Measurements from ENCODE around the gene SEMA4C. TPM values are rescaled to one million over a fixed set of nuclear protein-coding genes. Genes with fewer than 3 reads are reported as not detected.

SEMA4C gene
- total RNA-seq, 1 donor from 2014 or later: 39.1 TPM

GRCh38 chr2:96873651-96874096 is 3.8 kb upstream of the SEMA4C start:
- peaks cover 61% of the 10 kb centered on the region for H3K4me1 Mint-ChIP-seq
- Histone ChIP-seq H3K9me3 (ENCODE audit: low read depth) (no peaks in the 10 kb centered on the region), H3K27me3 (no peaks in the 10 kb centered on the region), H4K20me1 (ENCODE audit: low read depth) (no peaks in the 10 kb centered on the region), H3K9ac (no peak overlapping the region), H3K36me3 (no peaks in the 10 kb centered on the region), H3K4me2 (no peak overlapping the region), H2AFZ (replicated peaks) (no peak overlapping the region), H3K4me1 (peaks cover 46% of the 10 kb centered on the region), H3K4me3 (no peak overlapping the region), H3F3A (ENCODE audit: low read depth) (peaks cover 48% of the 10 kb centered on the region), H3K79me2 (ENCODE audit: low read depth) (peaks cover 28% of the 10 kb centered on the region), H3K27ac (no peak overlapping the region)
- no peak overlapping the region for H3K27ac Mint-ChIP-seq
- peaks cover 10% of the 10 kb centered on the region for H3K27me3 Mint-ChIP-seq (ENCODE audit: insufficient read depth, low read depth)
- DNase-seq (ENCODE audit: low spot score): no peak
- no peak overlapping the region for H3K4me3 Mint-ChIP-seq
- TF ChIP-seq CTCF (IDR thresholded peaks at IDR 0.05) (no peak), EZH2 (IDR thresholded peaks at IDR 0.05) (no peak), EZH2phosphoT487 (IDR thresholded peaks at IDR 0.05) (no peak)
- H3K36me3 Mint-ChIP-seq: no peaks in the 10 kb centered on the region
- H3K9me3 Mint-ChIP-seq: no peaks in the 10 kb centered on the region

DNA sequence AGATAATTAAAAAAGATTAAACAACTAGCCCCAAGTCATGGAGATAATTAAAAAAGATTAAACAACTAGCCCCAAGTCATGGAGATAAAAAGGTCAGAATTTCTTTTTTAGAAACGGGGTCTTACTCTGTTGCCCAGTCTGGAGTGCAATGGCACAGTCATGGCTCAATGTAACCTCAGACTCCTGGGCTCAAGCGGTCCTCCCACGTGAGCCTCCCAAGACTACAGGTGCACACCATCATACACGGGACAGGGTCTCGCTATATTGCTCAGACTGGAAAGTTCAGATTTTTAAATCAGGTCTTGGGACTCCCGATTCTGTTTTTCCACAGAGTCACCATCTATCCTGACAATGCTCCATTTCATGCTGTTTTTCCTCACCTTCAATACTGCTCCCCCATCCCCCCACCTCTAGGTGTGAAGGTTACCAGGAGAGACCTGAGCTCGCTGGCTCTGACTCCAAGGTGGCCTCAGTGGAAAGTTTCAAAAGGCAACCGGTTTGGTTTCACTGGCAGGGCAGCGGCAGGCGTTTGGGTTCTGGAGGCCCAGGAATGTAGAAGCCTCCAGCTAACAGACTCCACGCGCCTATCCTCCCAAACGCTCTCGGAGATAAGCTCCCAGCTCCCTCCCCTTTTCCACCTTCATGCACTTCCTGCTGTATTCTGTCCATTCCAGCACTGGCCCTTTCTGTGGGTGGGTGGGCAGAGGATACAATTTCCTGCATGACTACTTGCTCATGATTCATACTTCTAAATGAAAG is 2.9 kb upstream of the SEMA4C start:
- Histone ChIP-seq H3K4me2 (no peak overlapping the region), H3K36me3 (no peaks in the 10 kb centered on the region), H3K9ac (no peak overlapping the region), H3K4me1 (peaks cover 40% of the 10 kb centered on the region), H3K9me3 (ENCODE audit: low read depth) (no peaks in the 10 kb centered on the region), H2AFZ (replicated peaks) (no peak overlapping the region), H3K27me3 (no peaks in the 10 kb centered on the region), H4K20me1 (ENCODE audit: low read depth) (peaks cover 5% of the 10 kb centered on the region), H3K79me2 (ENCODE audit: low read depth) (peaks cover 37% of the 10 kb centered on the region), H3K27ac (no peak overlapping the region), H3K4me3 (no peak overlapping the region), H3F3A (ENCODE audit: low read depth) (peaks cover 48% of the 10 kb centered on the region)
- H3K27me3 Mint-ChIP-seq (ENCODE audit: insufficient read depth, low read depth): peaks cover 8% of the 10 kb centered on the region
- peak overlapping the region; percentile 55 for H3K4me3 Mint-ChIP-seq
- H3K36me3 Mint-ChIP-seq: no peaks in the 10 kb centered on the region
- no peak for TF ChIP-seq EZH2phosphoT487 (IDR thresholded peaks at IDR 0.05)
- TF ChIP-seq CTCF (IDR thresholded peaks at IDR 0.05): no peak
- TF ChIP-seq EZH2 (IDR thresholded peaks at IDR 0.05): no peak
- DNase-seq (ENCODE audit: low spot score): peak; percentile 54
- H3K27ac Mint-ChIP-seq: no peak overlapping the region
- no peaks in the 10 kb centered on the region for H3K9me3 Mint-ChIP-seq
- H3K4me1 Mint-ChIP-seq: peaks cover 55% of the 10 kb centered on the region

DNA sequence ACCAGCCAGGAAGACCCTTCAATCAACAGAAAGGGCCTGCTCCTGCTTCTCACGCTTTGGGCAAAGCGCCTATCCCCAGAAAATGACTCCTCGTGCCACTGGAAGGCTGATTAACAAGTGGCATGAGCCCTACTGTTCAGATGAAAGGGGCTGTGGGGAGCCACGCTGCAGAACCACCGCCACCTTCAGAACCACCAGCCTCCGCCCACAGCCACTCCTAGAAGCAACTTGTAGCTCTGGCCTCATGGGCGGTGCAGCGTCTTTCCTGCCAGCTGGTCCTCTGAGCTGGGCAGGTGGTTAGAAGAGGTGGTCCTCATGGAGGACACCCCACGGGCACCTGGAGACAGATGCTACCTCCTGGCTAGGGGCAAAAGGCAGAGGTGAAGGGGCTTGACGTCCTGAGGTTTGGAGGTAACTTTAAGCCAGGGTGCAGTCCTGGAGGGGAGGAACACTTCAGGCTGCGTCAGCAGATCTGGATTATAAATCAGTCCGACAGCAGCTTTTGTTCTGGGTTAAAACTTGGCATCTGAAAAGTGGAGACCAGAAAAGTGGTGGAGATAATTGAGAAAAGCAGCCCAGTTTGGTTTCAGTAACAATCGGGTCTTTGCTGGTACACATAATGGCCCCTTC is 861 bp upstream of the SEMA4C start:
- no peak for DNase-seq (ENCODE audit: low spot score)
- Mint-ChIP-seq H3K27me3 (ENCODE audit: insufficient read depth, low read depth) (peaks cover 13% of the 10 kb centered on the region), H3K9me3 (no peaks in the 10 kb centered on the region), H3K4me3 (peak overlapping the region; percentile 87), H3K36me3 (peaks cover 2% of the 10 kb centered on the region), H3K27ac (peak overlapping the region; percentile 57), H3K4me1 (peaks cover 50% of the 10 kb centered on the region)
- H3K9ac ChIP-seq: no peak overlapping the region
- peak overlapping the region; percentile 99 for H3K4me2 ChIP-seq
- no peaks in the 10 kb centered on the region for H3K36me3 ChIP-seq
- H3K79me2 ChIP-seq (ENCODE audit: low read depth): peaks cover 57% of the 10 kb centered on the region
- no peak overlapping the region for H3K27ac ChIP-seq
- H4K20me1 ChIP-seq (ENCODE audit: low read depth): peaks cover 25% of the 10 kb centered on the region
- no peaks in the 10 kb centered on the region for H3K27me3 ChIP-seq
- H3K9me3 ChIP-seq (ENCODE audit: low read depth): no peaks in the 10 kb centered on the region
- H3K4me1 ChIP-seq: peaks cover 28% of the 10 kb centered on the region
- TF ChIP-seq CTCF (IDR thresholded peaks at IDR 0.05) (no peak), EZH2 (IDR thresholded peaks at IDR 0.05) (no peak)
- peak overlapping the region; percentile 84 for H3K4me3 ChIP-seq
- H2AFZ ChIP-seq (replicated peaks): no peak overlapping the region
- H3F3A ChIP-seq (ENCODE audit: low read depth): peaks cover 37% of the 10 kb centered on the region

Measured in neural progenitor cell (in vitro differentiated cells).